HepG2 (cell line): ENCODE data around the gene KLKB1. TPM values are rescaled to one million over a fixed set of nuclear protein-coding genes. Genes with fewer than 3 reads are reported as not detected.

Experiments
- ATAC-seq: fragments of 200-7000 bp; cut with Tn5 transposase; 3 replicates; pipeline ENCODE4 v1.9.1; 2020; ENCODE audit warnings: mild to moderate bottlenecking, moderate library complexity
- BruUV-seq: library from RNA; stranded (reverse); fragments of 400-500 nt; replicated peaks from 2 replicates; lab custom pipeline; 2021; lab: Mats Ljungman, UMichigan
- CTCF ChIA-PET: fragments of 300-600 bp; formaldehyde crosslinking; extraction: SDS; loops from one replicate; lab custom pipeline; 2021; ENCODE audit warnings: low total read pairs, inconsistent platforms, low intra/inter-chr PET ratio; lab: Yijun Ruan, JAX
- POLR2A ChIA-PET: fragments of 350-600 bp; sonication (Branson Sonifier 250); formaldehyde crosslinking; loops from one replicate; lab custom pipeline; 2020; ENCODE audit warnings: antibody characterized with exemption, inconsistent platforms; lab: Yijun Ruan, JAX
- DNase-seq: peaks from one replicate; pipeline ENCODE4 v3.0.0-alpha.2; 2015; ENCODE audit warnings: low spot score
- FAIRE-seq: peaks from 3 replicates; lab custom pipeline; 2011; peaks lifted over from hg19 to GRCh38; lab: Jason Lieb, UNC
- H2AFZ ChIP-seq: one replicate; pipeline ENCODE4 v1.6.1; 2011; ENCODE audit warnings: low read length, inconsistent platforms
- H3K27ac ChIP-seq: fragments of 300-600 bp; 3 replicates; pipeline ENCODE4 v1.8.0; 2011; ENCODE audit warnings: mixed run types, mild to moderate bottlenecking, mixed read lengths, low read length, inconsistent platforms; ENCODE audit not compliant: insufficient read depth; ENCODE audit errors: extremely low read length
- H3K27me3 ChIP-seq, 2 experiments: fragments of 200-600 bp in 1 of 2; 2 replicates in 1 of 2; 3 replicates in 1 of 2; pipeline versions ENCODE4 v1.6.0 to v1.8.0; 2011; ENCODE audit warnings: low read length in 2 of 2, mild to moderate bottlenecking in 2 of 2, moderate library complexity in 2 of 2, inconsistent platforms in 1 of 2; ENCODE audit not compliant: insufficient read depth in 2 of 2, control insufficient read depth in 1 of 2
- H3K36me3 ChIP-seq, 2 experiments: fragments of 200-600 bp in 1 of 2; replicated peaks in 1 of 2; 2 replicates in 1 of 2; 3 replicates in 1 of 2; pipeline versions ENCODE4 v1.5.1 to v1.8.0; 2011; ENCODE audit warnings: low read length in 2 of 2, inconsistent platforms in 1 of 2; ENCODE audit not compliant: insufficient read depth in 2 of 2, control insufficient read depth in 1 of 2
- H3K4me1 ChIP-seq: 2 replicates; pipeline ENCODE4 v1.5.1; 2012; ENCODE audit warnings: low read length, inconsistent platforms; ENCODE audit not compliant: insufficient read depth
- H3K4me2 ChIP-seq: 2 replicates; pipeline ENCODE4 v1.6.0; 2011; ENCODE audit warnings: low read depth, low read length, inconsistent platforms
- H3K4me3 ChIP-seq, 3 experiments: fragments of 200-600 bp in 1 of 3; sonication (generic), shearing (Covaris generic) in 1 of 3; replicated peaks in 1 of 3; 2 replicates each; pipeline ENCODE4 v1.5.1; 2011 to 2016; ENCODE audit warnings: low read length in 3 of 3, inconsistent platforms in 2 of 3, low read depth in 2 of 3, mild to moderate bottlenecking in 2 of 3, control low read depth in 1 of 3, mixed read lengths in 1 of 3; ENCODE audit not compliant: insufficient read depth in 1 of 3
- H3K79me2 ChIP-seq: one replicate; pipeline ENCODE4 v1.6.1; 2011; ENCODE audit warnings: low read length, inconsistent platforms; ENCODE audit not compliant: insufficient read depth
- H3K9ac ChIP-seq: 2 replicates; pipeline ENCODE4 v1.6.0; 2011; ENCODE audit warnings: mild to moderate bottlenecking, low read depth, low read length, inconsistent platforms; ENCODE audit not compliant: insufficient read depth
- H3K9me3 ChIP-seq: 2 replicates; pipeline ENCODE4 v1.5.1; 2012; ENCODE audit warnings: mild to moderate bottlenecking, low read length
- H4K20me1 ChIP-seq: 2 replicates; pipeline ENCODE4 v1.6.0; 2011; ENCODE audit warnings: inconsistent platforms, mild to moderate bottlenecking, low read length, moderate library complexity; ENCODE audit not compliant: insufficient read depth
- HNF4A ChIP-seq: sonication (generic); formaldehyde crosslinking; IDR thresholded peaks from 2 replicates; pipeline ENCODE4 v1.4.0; 2020; ENCODE audit warnings: missing genetic modification reagents
- MATR3 ChIP-seq: sonication (generic); formaldehyde crosslinking; IDR thresholded peaks from 2 replicates; pipeline ENCODE4 v1.4.0; 2020; ENCODE audit warnings: missing genetic modification reagents
- MAX ChIP-seq: IDR thresholded peaks from 2 replicates; pipeline ENCODE4 v1.6.1; 2012; ENCODE audit warnings: inconsistent platforms
- MNT ChIP-seq: fragments of 450-650 bp; IDR thresholded peaks from 2 replicates; pipeline ENCODE4 v1.6.1; 2016
- NCOR1 ChIP-seq: fragments of 200-600 bp; sonication (generic); IDR thresholded peaks from 2 replicates; pipeline ENCODE4 v1.7.0; 2017; ENCODE audit warnings: antibody characterized with exemption, low read length, borderline replicate concordance
- NFE2L2 ChIP-seq: fragments of 150-350 bp; IDR thresholded peaks from 2 replicates; pipeline ENCODE4 v1.6.1; 2014; ENCODE audit warnings: low read length
- NR2F1 ChIP-seq, 2 experiments: fragments of 450-650 bp in 1 of 2; formaldehyde crosslinking in 1 of 2; IDR thresholded peaks; 2 replicates each; pipeline versions ENCODE4 v1.5.0 to v1.6.1; 2016 to 2020; ENCODE audit warnings: mild to moderate bottlenecking in 1 of 2, missing compliant biosample characterization in 1 of 2, missing genetic modification reagents in 1 of 2, moderate library complexity in 1 of 2
- RBFOX2 ChIP-seq: fragments of 200-400 bp; formaldehyde crosslinking; IDR thresholded peaks from 2 replicates; pipeline ENCODE4 v1.6.1; 2017; ENCODE audit warnings: low read depth, mild to moderate bottlenecking, low read length
- RORA ChIP-seq: sonication (generic); formaldehyde crosslinking; IDR thresholded peaks from 2 replicates; pipeline ENCODE4 v1.5.0; 2020; ENCODE audit warnings: mild to moderate bottlenecking, missing genetic modification reagents, moderate library complexity
- TMF1 ChIP-seq: sonication (generic); formaldehyde crosslinking; IDR thresholded peaks from 2 replicates; pipeline ENCODE4 v1.8.1; 2022; ENCODE audit warnings: low read depth, missing genetic modification reagents
- YEATS4 ChIP-seq: sonication (generic); formaldehyde crosslinking; IDR thresholded peaks from 2 replicates; pipeline ENCODE4 v1.4.0; 2020; ENCODE audit warnings: missing genetic modification reagents, borderline replicate concordance
- ZBTB34 ChIP-seq: sonication (generic); formaldehyde crosslinking; IDR thresholded peaks from 2 replicates; pipeline ENCODE4 v1.8.0; 2022; ENCODE audit warnings: mild to moderate bottlenecking, missing genetic modification reagents
- ZNF3 ChIP-seq: IDR thresholded peaks from 2 replicates; pipeline ENCODE4 v1.7.0; 2017; ENCODE audit warnings: inconsistent platforms
- ZNF552 ChIP-seq: sonication (generic); formaldehyde crosslinking; IDR thresholded peaks from 2 replicates; pipeline ENCODE4 v1.9.0; 2022; ENCODE audit warnings: missing genetic modification reagents, mild to moderate bottlenecking, borderline replicate concordance
- ZNF747 ChIP-seq: sonication (generic); formaldehyde crosslinking; IDR thresholded peaks from 2 replicates; pipeline ENCODE4 v1.8.1; 2023; ENCODE audit warnings: missing genetic modification reagents, mild to moderate bottlenecking, borderline replicate concordance
- ZNF800 ChIP-seq: sonication (generic); formaldehyde crosslinking; IDR thresholded peaks from 2 replicates; pipeline ENCODE4 v1.4.0; 2020; ENCODE audit warnings: missing genetic modification reagents
- ZXDC ChIP-seq: sonication (generic); formaldehyde crosslinking; IDR thresholded peaks from 2 replicates; pipeline ENCODE4 v1.5.0; 2020; ENCODE audit warnings: mild to moderate bottlenecking, missing genetic modification reagents
- WGBS: methylation state at CpG from one replicate; pipeline ENCODE4 v1.1.6; 2017; ENCODE audit warnings: low lambda C conversion rate; 5-methylcytosine and 5-hydroxymethylcytosine counted together
- in situ Hi-C: cut with HindIII; loops from 2 replicates; pipeline ENCODE4 v1.10.0; 2017; ENCODE audit warnings: low pct_unique_long_range_greater_than_20kb; ENCODE audit not compliant: extremely low pct_ligation_motif_present
- intact Hi-C: fragments of 100-400 bp; cut with micrococcal nuclease; formaldehyde crosslinking; loops from one replicate; pipeline ENCODE4 v1.10.0; 2022; ENCODE audit not compliant: unreplicated experiment
- polyA plus RNA-seq, 8 experiments: library from polyadenylated mRNA; depleted of rRNA in 3 of 8; stranded (reverse) in 7 of 8; unstranded in 1 of 8; fragments of >200 nt; fragmentation: Illumina TruSeq in 4 of 8; extraction: Trizol in 4 of 8; gene quantifications; 2 replicates each; pipeline versions ENCODE4 v1.2.1 to v1.2.3, GENCODE V29; 2011 to 2016; ENCODE audit warnings: low read depth in 4 of 8, missing spikeins in 1 of 8, mixed read lengths in 1 of 8; ENCODE audit not compliant: insufficient read depth in 1 of 8
- total RNA-seq, 5 experiments: library from RNA; depleted of rRNA; stranded (reverse); fragments of >200 nt; fragmentation: Illumina TruSeq; extraction: Trizol; gene quantifications; 2 replicates each; pipeline ENCODE4 v1.2.3, GENCODE V29; 2016; ENCODE audit warnings: low read depth in 1 of 5

Gene KLKB1
- total and polyA plus RNA-seq, 2 of the 13 experiments (the other 11 are each of a cell fraction or from before 2014, with no cell fraction given) = 0.26 to 0.49 TPM

GRCh38 chr4:186226521-186227189 lies 652 bp upstream of the KLKB1 start:
- no peak overlapping the region for H3K27ac ChIP-seq
- peak; percentile 82 for ATAC-seq
- intact Hi-C loops = no loop called here
- no peak for DNase-seq
- peaks cover 0 to 1% of the 10 kb centered on the region in 2 experiments; a peak in 1 of 5 replicates for H3K27me3 ChIP-seq
- ChIA-PET CTCF (no interaction called here), POLR2A (interaction anchor here (1.0 kb wide), 1 partner anchor 34 kb away, joined by 4 read pairs; no protein-coding TSS in a partner anchor)
- H3K4me1 ChIP-seq = peaks cover 25% of the 10 kb centered on the region
- peak overlapping the region in 1 of 3 experiments; percentile 3; a peak in 1 of 6 replicates for H3K4me3 ChIP-seq
- no peaks in the 10 kb centered on the region for H3K79me2 ChIP-seq
- no peak overlapping the region for H3K9ac ChIP-seq
- no TSS peak for BruUV-seq
- in situ Hi-C loops = no loop called here
- peak overlapping the region; percentile 44 for H3K4me2 ChIP-seq
- H3K36me3 ChIP-seq = no peaks in the 10 kb centered on the region
- no peaks in the 10 kb centered on the region for H4K20me1 ChIP-seq
- no peak for FAIRE-seq
- H3K9me3 ChIP-seq = peaks cover 8% of the 10 kb centered on the region; the same call in 1 of the 2 replicates
- no peak overlapping the region for H2AFZ ChIP-seq
- WGBS = 47% methylated on average over 1 of the region's 3 CpGs
- TF ChIP-seq ZNF747 (CRISPR knock-in tag) = no peak
- TF ChIP-seq ZBTB34 = no peak
- no peak for TF ChIP-seq RBFOX2
- no peak for TF ChIP-seq YEATS4 (CRISPR knock-in tag)
- TF ChIP-seq NCOR1 = no peak
- TF ChIP-seq MNT = no peak
- TF ChIP-seq ZNF800 = no peak
- TF ChIP-seq RORA (CRISPR knock-in tag) = no peak
- no peak for TF ChIP-seq NFE2L2
- no peak for TF ChIP-seq ZXDC (CRISPR knock-in tag)
- 0 out of 2 replicates have a peak, but pooled peaks have one; percentile 15 for TF ChIP-seq MAX
- TF ChIP-seq HNF4A (CRISPR knock-in tag) = peak; percentile 25; the same call in 1 of the 2 replicates
- TF ChIP-seq ZNF552 = no peak
- TF ChIP-seq NR2F1 (CRISPR knock-in tag; IDR thresholded peaks at IDR 0.05) = no peak
- no peak for TF ChIP-seq TMF1 (CRISPR knock-in tag)
- no peak for TF ChIP-seq ZNF3 (CRISPR knock-in tag)
- TF ChIP-seq MATR3 = no peak
